BE2C (cell line): ENCODE data around the gene KLHL22.
"Not testable (repeated sequence)": the region's sequence is repeated elsewhere in the genome, so short reads cannot be mapped to it uniquely, and the experiment has no call there.

ENCODE experiments used
- DNase-seq: peaks from one replicate; pipeline ENCODE4 v3.0.0-alpha.2; 2020
- H3K27me3 ChIP-seq: fragments of 250-450 bp; sonication (Bioruptor Pico); 2 replicates; pipeline ENCODE4 v1.5.1; 2020; ENCODE audit warnings: mild to moderate bottlenecking
- H3K36me3 ChIP-seq: fragments of 250-450 bp; sonication (Bioruptor Pico); 2 replicates; pipeline ENCODE4 v1.5.1; 2020; ENCODE audit warnings: mild to moderate bottlenecking
- H3K4me1 ChIP-seq: fragments of 250-450 bp; sonication (Bioruptor Pico); 2 replicates; pipeline ENCODE4 v1.5.1; 2020
- H3K4me3 ChIP-seq: 2 replicates; pipeline ENCODE4 v1.5.1; 2011; ENCODE audit warnings: low read depth, low read length
- H3K9me3 ChIP-seq: fragments of 250-450 bp; sonication (Bioruptor Pico); 2 replicates; pipeline ENCODE4 v1.5.1; 2020
- TF ChIP-seq, protein P1 (sequence below): IDR thresholded peaks from 2 replicates; pipeline ENCODE4 v1.5.1; 2012; ENCODE audit warnings: mild to moderate bottlenecking, low read depth, low read length

KLHL22 gene

DNA sequence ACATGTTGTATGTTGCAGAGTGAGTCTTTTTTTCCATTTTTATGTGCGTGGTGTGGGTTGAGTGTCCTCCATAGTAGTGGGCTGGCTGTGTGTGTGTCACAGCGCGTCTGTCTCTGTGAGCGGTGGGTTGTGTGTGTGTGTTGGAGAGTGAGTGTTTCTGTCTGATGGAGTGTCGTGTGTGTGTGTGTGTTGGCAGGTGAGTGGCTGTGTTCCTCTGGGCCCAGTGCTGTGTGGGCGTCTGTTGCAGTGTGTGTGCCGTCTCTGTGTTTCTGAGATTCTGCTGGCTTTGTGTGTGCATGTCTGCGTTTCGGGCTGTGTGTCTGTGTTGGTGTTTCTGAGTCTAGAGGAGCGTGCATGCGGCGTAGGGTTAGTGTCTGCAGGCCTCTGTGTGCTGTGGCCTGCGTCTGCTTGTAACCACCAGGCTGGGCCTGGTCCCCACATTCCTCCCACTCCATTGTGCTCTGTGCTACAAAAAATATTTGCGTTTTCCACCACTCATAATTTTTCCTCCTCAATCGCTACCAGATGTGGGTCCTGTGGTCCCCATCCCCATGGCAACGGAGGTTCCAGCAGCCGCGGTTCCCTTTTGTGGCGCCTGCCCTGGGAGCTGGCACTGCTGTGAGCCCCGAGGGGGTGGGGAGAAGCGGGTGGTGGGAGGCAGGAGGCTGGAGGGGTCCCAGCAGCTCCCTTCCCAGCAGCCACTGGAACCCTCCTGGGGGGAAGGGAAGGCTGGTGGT, 73.2 kb downstream of the KLHL22 start:
- no peaks in the 10 kb centered on the region for H3K9me3 ChIP-seq
- DNase-seq, result peak; percentile 79
- no peaks in the 10 kb centered on the region for H3K36me3 ChIP-seq
- H3K4me1 ChIP-seq, result peaks cover 26% of the 10 kb centered on the region
- H3K27me3 ChIP-seq, result no peaks in the 10 kb centered on the region
- TF ChIP-seq, protein P1, sequence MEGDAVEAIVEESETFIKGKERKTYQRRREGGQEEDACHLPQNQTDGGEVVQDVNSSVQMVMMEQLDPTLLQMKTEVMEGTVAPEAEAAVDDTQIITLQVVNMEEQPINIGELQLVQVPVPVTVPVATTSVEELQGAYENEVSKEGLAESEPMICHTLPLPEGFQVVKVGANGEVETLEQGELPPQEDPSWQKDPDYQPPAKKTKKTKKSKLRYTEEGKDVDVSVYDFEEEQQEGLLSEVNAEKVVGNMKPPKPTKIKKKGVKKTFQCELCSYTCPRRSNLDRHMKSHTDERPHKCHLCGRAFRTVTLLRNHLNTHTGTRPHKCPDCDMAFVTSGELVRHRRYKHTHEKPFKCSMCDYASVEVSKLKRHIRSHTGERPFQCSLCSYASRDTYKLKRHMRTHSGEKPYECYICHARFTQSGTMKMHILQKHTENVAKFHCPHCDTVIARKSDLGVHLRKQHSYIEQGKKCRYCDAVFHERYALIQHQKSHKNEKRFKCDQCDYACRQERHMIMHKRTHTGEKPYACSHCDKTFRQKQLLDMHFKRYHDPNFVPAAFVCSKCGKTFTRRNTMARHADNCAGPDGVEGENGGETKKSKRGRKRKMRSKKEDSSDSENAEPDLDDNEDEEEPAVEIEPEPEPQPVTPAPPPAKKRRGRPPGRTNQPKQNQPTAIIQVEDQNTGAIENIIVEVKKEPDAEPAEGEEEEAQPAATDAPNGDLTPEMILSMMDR, result no peak
- no peak overlapping the region for H3K4me3 ChIP-seq

DNA sequence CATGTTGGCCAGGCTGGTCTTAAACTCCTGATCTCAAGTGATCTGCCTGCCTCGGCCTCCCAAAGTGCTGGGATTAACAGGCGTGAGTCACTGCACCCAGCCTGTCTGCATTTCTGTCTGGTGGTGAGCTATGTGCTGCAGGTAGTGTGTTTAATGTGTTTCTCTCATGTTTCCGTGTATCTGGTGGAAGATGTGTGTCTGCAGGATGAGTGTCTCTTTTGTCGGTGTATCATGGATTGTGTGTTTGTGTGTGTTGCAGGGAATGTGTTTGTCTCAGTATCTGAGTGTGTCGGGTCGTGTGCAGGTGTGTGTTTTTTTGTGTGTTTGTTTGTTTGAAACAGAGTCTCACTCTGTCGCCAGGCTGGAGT, 74.1 kb downstream of the KLHL22 start:
- no peak for DNase-seq
- Histone ChIP-seq H3K4me3 (no peak overlapping the region), H3K9me3 (no peaks in the 10 kb centered on the region), H3K36me3 (no peaks in the 10 kb centered on the region), H3K4me1 (peaks cover 26% of the 10 kb centered on the region), H3K27me3 (no peaks in the 10 kb centered on the region)
- TF ChIP-seq, protein P1, result no peak

DNA sequence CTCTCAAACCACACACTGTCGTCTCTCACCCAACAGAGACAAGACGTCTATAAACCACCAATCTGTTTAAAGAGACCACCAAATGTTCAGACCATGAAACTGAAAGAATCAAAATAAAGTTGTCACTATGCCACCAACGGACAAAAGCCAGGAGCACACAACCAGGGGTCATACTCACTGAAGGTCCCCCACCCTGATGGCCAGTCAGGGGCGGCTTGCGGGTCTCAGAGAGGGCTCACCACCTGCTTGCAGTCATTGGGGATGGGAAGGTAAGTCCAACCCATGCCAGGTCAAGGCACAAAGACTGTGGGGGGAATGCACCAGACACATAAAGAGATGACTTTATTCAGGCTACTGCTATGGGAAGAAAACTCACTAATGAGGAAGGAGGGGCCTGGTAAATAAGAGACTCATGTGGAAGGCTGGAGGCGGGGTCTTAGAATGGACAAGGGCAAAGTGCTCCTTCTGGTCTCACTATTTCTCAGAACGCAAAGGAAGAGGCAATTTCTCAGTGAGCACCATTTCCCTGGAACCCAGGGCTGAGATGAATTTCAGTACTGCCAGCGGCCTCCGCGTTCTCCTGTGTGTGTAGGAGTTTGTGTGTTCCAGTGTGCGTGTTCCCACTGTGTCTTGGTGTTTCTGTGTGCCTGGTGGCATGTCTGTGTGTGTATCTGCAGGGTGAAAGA, 75.3 kb downstream of the KLHL22 start:
- TF ChIP-seq, protein P1, result no peak
- no peak for DNase-seq

DNA sequence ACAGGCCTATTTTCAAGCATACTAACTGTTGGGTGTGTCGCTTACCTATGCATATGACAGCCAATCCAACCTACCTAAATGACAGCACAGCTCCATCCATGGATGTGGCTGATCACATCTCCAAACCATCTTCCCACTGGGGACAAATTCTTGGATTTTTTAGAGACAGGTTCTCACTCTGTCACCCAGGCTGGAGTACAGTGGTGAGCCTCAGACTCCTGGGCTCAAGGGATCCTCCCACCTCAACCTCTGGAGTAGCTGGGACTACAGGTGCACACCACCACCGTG, 76.0 kb downstream of the KLHL22 start:
- H3K4me1 ChIP-seq, result peaks cover 25% of the 10 kb centered on the region

More for the DNA sequence above, 75.3 kb downstream of the KLHL22 start:
- no peaks in the 10 kb centered on the region for H3K27me3 ChIP-seq
- H3K4me1 ChIP-seq, result peaks cover 26% of the 10 kb centered on the region
- H3K4me3 ChIP-seq, result no peak overlapping the region
- no peaks in the 10 kb centered on the region for H3K36me3 ChIP-seq
- H3K9me3 ChIP-seq, result no peaks in the 10 kb centered on the region

DNA sequence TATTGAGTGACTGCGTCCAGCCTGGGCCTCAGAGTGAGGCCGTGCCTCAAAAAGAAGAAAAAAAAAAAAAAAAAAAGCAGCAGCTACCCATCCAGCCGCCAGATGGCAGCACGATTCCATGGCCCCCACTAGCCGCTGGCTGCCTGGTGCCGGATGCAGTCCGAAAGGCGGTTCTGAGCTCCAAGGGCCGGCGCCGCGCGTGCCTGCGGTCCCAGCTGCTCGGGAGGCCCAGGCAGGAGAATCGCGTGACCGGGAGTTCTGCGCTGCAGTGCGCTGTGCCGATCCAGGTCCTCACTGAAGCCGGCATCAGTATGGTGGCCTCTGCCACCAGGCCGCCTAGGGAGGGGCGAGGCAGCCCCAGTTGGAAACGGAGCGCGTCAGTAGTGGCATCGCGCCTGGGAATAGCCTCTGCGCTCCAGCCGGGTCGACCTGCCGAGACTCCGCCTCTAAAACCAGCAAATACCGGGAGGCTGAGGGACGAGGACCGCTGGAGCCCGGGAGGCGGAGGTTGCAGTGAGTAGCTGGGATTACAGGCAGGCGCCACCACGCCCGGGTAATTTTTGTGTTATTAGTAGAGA, 77.3 kb downstream of the KLHL22 start:
- peaks cover 14% of the 10 kb centered on the region for H3K4me1 ChIP-seq
- TF ChIP-seq, protein P1, result peak; percentile 90

More for the DNA sequence above, 76.0 kb downstream of the KLHL22 start:
- DNase-seq, result no peak
- H3K27me3 ChIP-seq, result no peaks in the 10 kb centered on the region
- H3K4me3 ChIP-seq, result no peak overlapping the region
- H3K9me3 ChIP-seq, result no peaks in the 10 kb centered on the region
- TF ChIP-seq, protein P1, result no peak
- no peaks in the 10 kb centered on the region for H3K36me3 ChIP-seq

DNA sequence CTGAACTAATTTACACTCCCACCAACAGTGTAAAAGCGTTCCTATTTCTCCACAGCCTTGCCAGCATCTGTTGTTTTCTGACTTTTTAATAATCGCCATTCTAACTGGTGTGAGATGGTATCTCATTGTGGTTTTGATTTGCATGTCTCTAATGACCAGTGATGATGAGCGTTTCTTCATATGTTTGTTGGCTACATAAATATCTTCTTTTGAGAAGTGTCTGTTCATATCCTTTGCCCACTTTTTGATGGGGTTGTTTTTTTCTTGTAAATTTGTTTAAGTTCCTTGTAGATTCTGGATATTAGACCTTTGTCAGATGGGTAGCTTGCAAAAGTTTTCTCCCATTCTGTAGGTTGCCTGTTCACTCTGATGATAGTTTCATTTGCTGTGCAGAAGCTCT, 79.9 kb downstream of the KLHL22 start:
- H3K36me3 ChIP-seq, H3K4me3 ChIP-seq, H3K27me3 ChIP-seq, DNase-seq, H3K9me3 ChIP-seq, H3K4me1 ChIP-seq: not testable (repeated sequence)

More for the DNA sequence above, 77.3 kb downstream of the KLHL22 start:
- no peaks in the 10 kb centered on the region for H3K36me3 ChIP-seq
- H3K9me3 ChIP-seq, result no peaks in the 10 kb centered on the region
- DNase-seq, result peak; percentile 82
- H3K4me3 ChIP-seq, result peak overlapping the region; percentile 57
- H3K27me3 ChIP-seq, result no peaks in the 10 kb centered on the region

DNA sequence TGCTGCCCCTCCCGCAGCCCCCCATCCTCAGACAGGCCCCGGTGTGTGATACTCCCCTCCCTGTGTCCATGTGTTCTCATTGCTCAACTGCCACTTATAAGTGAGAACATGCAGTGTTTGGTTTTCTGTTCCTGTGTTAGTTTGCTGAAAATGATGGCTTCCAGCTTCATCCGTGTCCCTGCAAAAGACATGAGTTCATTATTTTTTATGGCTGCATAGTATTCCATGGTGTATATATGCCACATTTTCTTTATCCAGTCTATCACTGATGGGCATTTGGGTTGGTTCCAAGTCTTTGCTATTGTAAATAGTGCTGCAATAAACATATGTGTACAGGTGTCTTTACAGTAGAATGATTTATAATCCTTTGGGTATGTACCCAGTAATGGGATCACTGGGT, 80.4 kb downstream of the KLHL22 start:
- not testable (repeated sequence) for H3K4me1 ChIP-seq, H3K9me3 ChIP-seq, H3K4me3 ChIP-seq, H3K27me3 ChIP-seq, DNase-seq, H3K36me3 ChIP-seq
